Activated CD8-positive, alpha-beta T cell treated with anti-CD3 and anti-CD28 coated beads for 36 hours (primary cell): ENCODE results near the gene UBAC1. TPM values are rescaled to one million over a fixed set of nuclear protein-coding genes. Genes with fewer than 3 reads are reported as not detected.
"Not testable (repeated sequence)": the region's sequence is repeated elsewhere in the genome, so short reads cannot be mapped to it uniquely, and the experiment has no call there.

Experiments
- ATAC-seq: fragments of 200-7000 bp; cut with Tn5 transposase; one replicate; pipeline ENCODE4 v1.10.0; 2021; ENCODE audit warnings: mild to moderate bottlenecking, moderate library complexity
- CTCF ChIA-PET: fragments of 350-600 bp; sonication (Branson Sonifier 250); formaldehyde crosslinking; loops from one replicate; lab custom pipeline; 2021; ENCODE audit warnings: antibody characterized with exemption; lab: Charles Lee
- POLR2A ChIA-PET: fragments of 350-600 bp; sonication (Branson Sonifier 250); formaldehyde crosslinking; loops from one replicate; lab custom pipeline; 2021; ENCODE audit warnings: antibody characterized with exemption; lab: Charles Lee
- DNase-seq: peaks from one replicate; pipeline ENCODE4 v3.0.0-alpha.2; 2020
- H3K27ac Mint-ChIP-seq: one replicate; pipeline ENCODE4 v1.8.0; 2021; ENCODE audit warnings: mild to moderate bottlenecking, mixed read lengths
- H3K27me3 Mint-ChIP-seq: one replicate; pipeline ENCODE4 v1.8.0; 2021; ENCODE audit warnings: mixed read lengths
- H3K36me3 Mint-ChIP-seq: one replicate; pipeline ENCODE4 v1.8.0; 2021; ENCODE audit warnings: low read depth, mixed read lengths
- H3K4me1 Mint-ChIP-seq: one replicate; pipeline ENCODE4 v1.8.0; 2021; ENCODE audit warnings: low read depth, mixed read lengths
- H3K4me3 Mint-ChIP-seq: one replicate; pipeline ENCODE4 v1.8.0; 2021; ENCODE audit warnings: mild to moderate bottlenecking, moderate library complexity, mixed read lengths
- H3K9me3 Mint-ChIP-seq: one replicate; pipeline ENCODE4 v1.8.0; 2021; ENCODE audit warnings: mixed read lengths
- intact Hi-C: fragments of 100-400 bp; cut with micrococcal nuclease; formaldehyde crosslinking; loops from one replicate; pipeline ENCODE4 v1.10.0; 2022
- total RNA-seq, 2 experiments: library from RNA; stranded (reverse); gene quantifications; one replicate each; pipeline ENCODE4 v1.2.3, GENCODE V29; 2021
- TF ChIP-seq, protein P1 (sequence below): fragments of 200-600 bp; IDR thresholded peaks from one replicate; pipeline ENCODE4 v1.8.0; 2022; ENCODE audit warnings: antibody characterized with exemption, mild to moderate bottlenecking

Gene UBAC1
- total RNA-seq, 2 experiments from 2014 or later: 32.4 to 34.3 TPM

DNA sequence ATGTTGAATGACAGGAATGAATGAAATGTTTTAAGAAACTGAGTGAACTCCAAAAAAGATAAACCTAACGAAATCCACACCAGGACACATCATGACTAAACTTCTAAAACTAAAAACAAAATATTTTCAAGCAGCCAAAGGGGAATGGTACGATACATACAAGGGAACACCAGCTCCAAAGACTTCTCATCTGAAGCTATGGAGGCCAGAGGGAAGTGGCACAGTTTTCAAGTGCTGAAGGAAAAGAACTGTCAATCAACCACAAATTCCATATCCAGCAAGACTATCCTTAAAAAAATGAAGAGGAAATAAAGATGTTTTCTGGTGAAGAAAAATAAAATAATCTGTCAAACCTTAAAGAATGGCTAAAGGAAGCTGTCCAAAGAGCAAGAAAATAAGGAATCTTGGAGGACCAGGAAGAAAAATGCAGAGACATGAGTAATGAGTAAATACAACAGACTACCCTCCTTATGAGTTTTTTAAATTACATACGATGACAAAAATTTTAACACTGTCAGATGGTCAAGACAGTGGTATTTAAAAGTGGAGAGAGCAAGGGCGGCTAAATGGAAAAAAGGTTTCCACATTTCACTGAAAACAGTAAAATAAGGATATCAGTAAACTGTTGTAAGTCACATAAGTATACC, 65.8 kb downstream of the UBAC1 start:
- Mint-ChIP-seq H3K36me3 (peaks cover 21% of the 10 kb centered on the region), H3K4me3 (no peak overlapping the region), H3K9me3 (peaks cover 6% of the 10 kb centered on the region), H3K27ac (no peak overlapping the region), H3K27me3 (no peaks in the 10 kb centered on the region), H3K4me1 (peaks cover 58% of the 10 kb centered on the region)
- ATAC-seq (no peak), DNase-seq (no peak)
- TF ChIP-seq, protein P1, sequence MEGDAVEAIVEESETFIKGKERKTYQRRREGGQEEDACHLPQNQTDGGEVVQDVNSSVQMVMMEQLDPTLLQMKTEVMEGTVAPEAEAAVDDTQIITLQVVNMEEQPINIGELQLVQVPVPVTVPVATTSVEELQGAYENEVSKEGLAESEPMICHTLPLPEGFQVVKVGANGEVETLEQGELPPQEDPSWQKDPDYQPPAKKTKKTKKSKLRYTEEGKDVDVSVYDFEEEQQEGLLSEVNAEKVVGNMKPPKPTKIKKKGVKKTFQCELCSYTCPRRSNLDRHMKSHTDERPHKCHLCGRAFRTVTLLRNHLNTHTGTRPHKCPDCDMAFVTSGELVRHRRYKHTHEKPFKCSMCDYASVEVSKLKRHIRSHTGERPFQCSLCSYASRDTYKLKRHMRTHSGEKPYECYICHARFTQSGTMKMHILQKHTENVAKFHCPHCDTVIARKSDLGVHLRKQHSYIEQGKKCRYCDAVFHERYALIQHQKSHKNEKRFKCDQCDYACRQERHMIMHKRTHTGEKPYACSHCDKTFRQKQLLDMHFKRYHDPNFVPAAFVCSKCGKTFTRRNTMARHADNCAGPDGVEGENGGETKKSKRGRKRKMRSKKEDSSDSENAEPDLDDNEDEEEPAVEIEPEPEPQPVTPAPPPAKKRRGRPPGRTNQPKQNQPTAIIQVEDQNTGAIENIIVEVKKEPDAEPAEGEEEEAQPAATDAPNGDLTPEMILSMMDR: no peak
- intact Hi-C loops: no loop called here
- ChIA-PET POLR2A (no interaction called here), CTCF (no interaction called here)

DNA sequence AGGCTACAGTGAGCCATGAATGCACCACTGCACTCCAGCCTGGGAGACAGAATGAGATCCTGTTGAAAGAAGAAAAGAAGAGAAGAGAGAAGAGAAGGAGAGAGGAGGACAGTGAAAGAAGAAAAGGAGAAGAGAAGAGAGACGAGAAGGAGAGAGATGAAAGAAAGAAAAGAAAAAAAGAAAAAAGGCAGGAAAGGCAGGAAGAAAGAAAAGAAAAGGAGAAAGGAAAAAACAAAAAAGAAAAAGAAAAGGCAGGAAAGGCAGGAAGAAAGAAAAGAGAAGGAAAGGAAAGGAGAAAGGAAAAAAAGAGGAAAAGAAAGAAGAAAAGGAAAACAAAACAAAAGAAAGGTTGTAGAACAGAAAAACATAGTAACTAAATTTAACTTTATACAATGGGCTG, 68.1 kb downstream of the UBAC1 start:
- DNase-seq: no peak
- no peak overlapping the region for H3K27ac Mint-ChIP-seq
- H3K4me3 Mint-ChIP-seq: no peak overlapping the region
- intact Hi-C loops: no loop called here
- no peaks in the 10 kb centered on the region for H3K27me3 Mint-ChIP-seq
- no peaks in the 10 kb centered on the region for H3K9me3 Mint-ChIP-seq
- H3K4me1 Mint-ChIP-seq: peaks cover 55% of the 10 kb centered on the region
- TF ChIP-seq, protein P1: no peak
- no peak for ATAC-seq
- peaks cover 10% of the 10 kb centered on the region for H3K36me3 Mint-ChIP-seq
- CTCF ChIA-PET: no interaction called here
- POLR2A ChIA-PET: no interaction called here

DNA sequence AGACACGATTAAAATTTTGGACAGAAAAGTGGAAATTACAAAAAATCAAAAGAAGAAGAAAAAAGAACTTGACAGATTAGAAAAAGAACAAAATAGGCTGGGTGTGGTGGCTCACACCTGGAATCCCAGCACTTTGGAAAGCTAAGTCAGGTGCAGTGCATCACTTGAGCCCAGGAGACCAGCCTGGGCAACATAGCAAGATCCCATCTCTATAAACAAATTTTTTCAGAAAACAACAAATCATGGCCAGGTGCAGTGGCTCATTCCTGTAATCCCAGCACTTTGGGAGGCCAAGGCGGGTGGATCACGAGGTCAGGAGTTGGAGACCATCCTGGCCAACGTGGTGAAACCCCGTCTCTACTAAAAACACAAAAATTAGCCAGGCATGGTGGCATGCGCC, 68.8 kb downstream of the UBAC1 start:
- DNase-seq, H3K27ac Mint-ChIP-seq, intact Hi-C loops, ATAC-seq, H3K9me3 Mint-ChIP-seq, CTCF ChIA-PET, H3K4me3 Mint-ChIP-seq, POLR2A ChIA-PET, H3K27me3 Mint-ChIP-seq, H3K36me3 Mint-ChIP-seq: not testable (repeated sequence)
- H3K4me1 Mint-ChIP-seq: peaks cover 59% of the 10 kb centered on the region

DNA sequence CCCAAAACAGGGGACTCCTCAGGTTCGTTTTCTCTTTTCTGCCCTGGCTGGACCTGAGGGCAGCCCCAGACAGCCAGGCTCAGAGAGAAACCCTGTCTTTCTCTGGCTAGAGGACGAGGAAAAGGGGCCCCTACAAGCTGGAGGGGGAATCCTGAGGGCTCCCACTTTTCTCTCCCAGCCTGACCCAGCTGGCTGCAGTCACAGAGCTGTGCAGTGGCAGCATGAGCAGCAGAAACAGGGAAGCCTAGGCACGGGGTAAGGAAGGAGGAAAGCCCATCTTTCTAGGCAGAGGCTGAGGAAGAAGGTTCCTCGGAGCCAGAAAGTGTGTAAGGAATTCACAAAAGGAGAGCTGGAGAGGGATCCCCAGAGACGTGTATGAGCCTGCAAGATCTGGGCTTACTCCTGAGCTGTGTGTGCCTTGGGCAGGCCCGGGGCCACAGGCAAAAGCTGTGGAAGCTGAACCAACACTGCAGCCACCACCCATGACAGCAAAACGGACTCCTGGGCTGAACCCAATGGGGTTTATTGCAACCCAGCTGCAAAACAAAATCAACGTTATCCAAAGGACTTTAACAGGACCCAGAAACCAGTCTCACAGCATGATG, 70.0 kb downstream of the UBAC1 start:
- peaks cover 63% of the 10 kb centered on the region for H3K4me1 Mint-ChIP-seq
- H3K4me3 Mint-ChIP-seq: no peak overlapping the region
- ChIA-PET POLR2A (interaction anchor here (1.0 to 1.1 kb wide), 2 partner anchors 8 to 17 kb away, joined by 3 read pairs; no protein-coding TSS in a partner anchor), CTCF (interaction anchor here (0.7 to 1.2 kb wide), 3 partner anchors 10 to 64 kb away, joined by 3 read pairs; no protein-coding TSS in a partner anchor)
- TF ChIP-seq, protein P1: no peak
- H3K27me3 Mint-ChIP-seq: no peaks in the 10 kb centered on the region
- H3K36me3 Mint-ChIP-seq: peaks cover 3% of the 10 kb centered on the region
- no peak overlapping the region for H3K27ac Mint-ChIP-seq
- ATAC-seq (no peak), DNase-seq (no peak)
- H3K9me3 Mint-ChIP-seq: no peaks in the 10 kb centered on the region
- intact Hi-C loops: no loop called here

DNA sequence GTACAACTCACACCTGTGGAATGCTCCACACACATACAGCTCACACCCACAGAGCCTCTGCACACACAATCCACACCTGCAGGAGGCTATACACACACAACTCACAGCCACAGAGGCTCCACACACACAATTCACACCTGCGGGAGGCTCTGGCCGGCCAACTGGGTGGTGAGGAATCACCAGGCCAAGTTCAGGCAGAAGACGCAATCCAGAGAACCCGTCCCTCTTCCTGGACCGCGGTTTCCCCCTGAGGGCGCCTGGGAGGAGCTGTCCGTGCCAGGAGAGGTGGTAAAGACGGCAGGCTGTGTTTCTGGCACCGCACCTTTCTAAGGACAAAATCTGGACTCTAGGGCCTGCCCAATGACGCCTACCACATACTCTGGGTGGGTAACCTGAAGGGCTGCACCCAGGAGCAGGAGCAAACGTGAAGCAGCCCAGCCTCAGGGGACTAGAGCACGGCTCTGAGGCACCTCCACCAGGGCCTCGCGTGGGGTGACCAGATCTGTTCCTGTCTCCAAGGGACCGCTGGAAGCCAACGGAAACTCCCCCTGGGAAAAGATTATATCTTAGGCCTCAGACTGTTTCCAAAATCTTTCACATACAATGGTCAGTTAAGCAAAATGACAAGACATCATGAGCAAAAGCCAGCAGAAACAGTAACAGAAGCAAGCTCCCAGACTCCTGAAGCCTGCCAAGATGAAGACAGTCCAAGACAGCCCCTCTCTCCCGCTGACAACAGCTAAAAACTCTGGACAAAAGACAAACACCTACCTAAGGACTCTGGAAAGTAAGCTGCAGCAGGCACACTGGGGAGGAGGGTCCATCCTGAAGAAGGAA, 70.8 kb downstream of the UBAC1 start:
- no peaks in the 10 kb centered on the region for H3K9me3 Mint-ChIP-seq
- intact Hi-C loops: no loop called here
- ATAC-seq (no peak), DNase-seq (no peak)
- H3K27me3 Mint-ChIP-seq: no peaks in the 10 kb centered on the region
- ChIA-PET CTCF (interaction anchor here (1.0 to 1.2 kb wide), 3 partner anchors 8 to 65 kb away, joined by 3 read pairs; no protein-coding TSS in a partner anchor), POLR2A (interaction anchor here (1.0 to 1.1 kb wide), 2 partner anchors 9 to 18 kb away, joined by 3 read pairs; no protein-coding TSS in a partner anchor)
- TF ChIP-seq, protein P1: no peak
- H3K27ac Mint-ChIP-seq: no peak overlapping the region
- peaks cover 66% of the 10 kb centered on the region for H3K4me1 Mint-ChIP-seq
- no peak overlapping the region for H3K4me3 Mint-ChIP-seq
- peaks cover 3% of the 10 kb centered on the region for H3K36me3 Mint-ChIP-seq
